Activated gamma-delta T cell treated with Interleukin-2 at 50 U/mL for 16 hours (primary cell): ENCODE measurements around the gene WNT4.

Experiments
- DNase-seq: peaks from one replicate; pipeline ENCODE4 v3.0.0-alpha.2; 2020

WNT4 gene

GRCh38 chr1:22128392-22128791 is 14.5 kb downstream of the WNT4 start:
- no peak for DNase-seq

- DNase-seq, result no peak
Observed at GRCh38 chr1:22127731-22128130, 15.2 kb downstream of the WNT4 start.

DNA sequence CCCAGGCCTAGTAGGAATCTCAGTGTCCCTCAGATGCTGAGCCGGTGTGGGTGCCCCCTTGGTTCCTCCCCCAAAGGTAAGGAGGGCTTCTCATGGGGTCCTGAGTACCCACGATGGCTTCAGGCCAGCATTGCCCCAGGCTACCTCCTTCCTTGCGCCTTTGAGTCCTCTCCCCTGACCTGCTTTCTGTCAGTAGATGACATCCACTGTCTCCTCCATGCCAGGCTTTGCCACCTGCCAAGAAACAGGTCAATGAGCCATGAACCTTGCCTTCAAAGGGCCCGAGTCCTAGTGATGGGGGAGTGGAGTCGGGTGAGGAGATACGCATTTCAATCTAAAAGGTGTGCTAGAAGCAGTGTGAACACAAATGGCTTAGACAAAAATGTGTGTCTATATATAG is 15.6 kb downstream of the WNT4 start:
- DNase-seq, result no peak

DNA sequence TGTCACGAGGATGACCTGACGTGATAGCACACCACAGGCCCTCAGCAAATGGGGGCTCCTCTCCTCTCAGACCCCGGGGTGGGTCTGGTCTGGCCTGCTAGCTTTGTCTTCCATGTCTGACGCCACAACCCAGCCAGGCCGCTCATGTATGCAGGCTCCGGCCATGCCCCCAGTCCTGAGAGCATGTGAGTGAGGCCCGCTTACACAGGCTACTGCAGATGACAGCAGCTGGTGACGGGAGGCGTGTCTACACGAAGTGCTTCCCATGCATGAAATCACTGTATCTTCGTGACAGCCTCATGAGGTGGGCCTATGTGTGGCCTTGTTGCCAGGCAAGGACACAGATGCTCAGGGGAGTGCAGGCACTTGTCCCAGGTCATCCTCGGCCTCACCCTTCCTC is 16.4 kb downstream of the WNT4 start:
- DNase-seq, result no peak

DNA sequence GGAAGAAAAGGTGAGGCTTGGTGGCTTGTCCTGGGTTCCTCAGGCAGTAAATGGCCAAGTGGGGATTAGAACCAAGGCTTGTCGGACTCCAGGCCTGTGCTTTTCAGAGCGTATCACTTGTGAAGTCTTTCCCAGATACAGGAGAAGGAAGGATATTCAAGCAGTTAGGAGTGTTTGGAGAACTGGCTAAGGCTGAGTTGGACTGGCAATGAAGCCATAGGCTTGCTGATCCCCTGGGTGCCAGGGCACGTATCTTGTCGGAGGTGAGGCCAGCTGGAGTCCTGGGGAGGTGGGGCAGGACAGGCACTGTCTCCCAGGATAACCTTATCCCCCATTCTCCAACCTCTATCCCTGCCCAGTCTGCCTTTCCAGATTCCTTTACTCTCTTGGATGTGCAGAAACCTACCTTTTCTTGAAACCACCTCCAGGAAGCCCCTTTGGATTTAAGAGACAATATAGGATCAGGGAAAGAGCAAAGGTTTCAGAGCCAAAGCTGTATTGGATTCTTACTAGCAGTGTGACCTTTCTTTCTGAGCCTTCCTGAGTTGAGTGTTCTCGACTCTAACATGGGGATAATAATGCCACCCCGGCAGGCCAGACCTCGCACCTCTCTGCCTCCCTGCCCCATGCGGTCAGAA is 18.2 kb downstream of the WNT4 start:
- DNase-seq, result no peak

DNA sequence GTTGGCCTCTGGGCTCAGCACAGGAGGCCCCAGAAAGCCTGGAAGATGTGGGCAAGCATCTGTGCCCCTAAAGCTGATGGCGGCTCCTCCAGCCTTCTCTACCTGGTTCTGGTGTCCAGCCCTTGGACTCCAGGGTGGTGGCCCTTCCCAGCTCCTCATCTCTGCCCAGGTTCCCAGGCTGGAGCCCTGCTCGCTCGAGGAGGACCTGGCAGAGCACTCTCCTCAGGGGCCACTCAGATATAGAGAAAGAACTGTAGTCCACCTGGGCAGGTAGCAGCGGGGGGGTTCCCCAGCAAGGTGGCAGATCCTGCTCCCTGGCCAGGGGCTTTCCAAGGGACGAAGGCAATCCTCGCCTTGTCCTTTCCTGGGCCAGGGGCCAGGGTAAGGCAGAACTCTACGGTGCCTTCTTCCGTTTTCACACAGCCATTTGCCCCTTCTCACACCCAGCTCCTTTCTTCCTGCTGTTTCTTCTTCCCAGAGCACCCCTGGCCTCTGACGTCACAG is 18.9 kb downstream of the WNT4 start:
- no peak for DNase-seq

- no peak for DNase-seq
Observed at GRCh38 chr1:22123071-22123390, 19.9 kb downstream of the WNT4 start.

DNA sequence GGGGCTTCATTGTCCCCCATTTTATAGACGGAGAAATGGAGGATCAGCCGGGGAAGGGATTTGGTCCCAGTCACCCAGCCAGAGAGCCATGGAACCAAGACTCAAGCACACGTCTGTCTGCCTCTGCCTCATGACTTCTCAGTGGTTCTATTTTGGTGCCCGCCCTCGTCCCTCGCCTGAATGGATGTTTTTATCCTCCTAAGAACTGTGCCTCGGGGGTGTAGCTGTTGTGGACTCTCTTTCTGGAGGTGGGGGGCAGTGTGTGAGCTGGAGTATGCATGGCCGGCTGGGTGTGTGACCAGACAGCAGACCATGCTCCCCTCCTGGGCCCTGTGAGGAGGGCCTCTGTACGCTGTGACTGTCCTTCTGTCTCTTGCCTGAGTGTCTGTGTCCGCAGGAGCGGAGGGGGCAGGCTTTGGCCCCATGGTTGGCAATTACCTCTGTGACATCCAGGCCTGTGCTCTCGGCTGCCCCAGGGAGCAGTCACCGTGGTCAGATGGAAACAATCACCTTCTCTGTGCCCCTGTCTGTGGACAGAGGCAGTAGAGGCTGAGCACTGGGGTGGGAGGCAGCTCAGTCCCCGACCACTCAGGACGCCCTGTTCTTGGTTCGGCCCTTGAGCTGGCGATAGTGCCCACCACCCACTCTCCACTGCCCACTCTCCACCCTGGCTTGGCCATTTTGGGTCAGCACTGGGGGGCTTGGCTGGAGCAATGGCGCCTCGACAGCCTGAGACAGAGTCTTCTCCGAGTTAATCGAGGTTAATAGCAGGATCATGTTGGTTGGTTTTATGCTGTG is 20.4 kb downstream of the WNT4 start:
- no peak for DNase-seq

GRCh38 chr1:22121421-22121911 is 21.4 kb downstream of the WNT4 start:
- DNase-seq, result no peak

DNA sequence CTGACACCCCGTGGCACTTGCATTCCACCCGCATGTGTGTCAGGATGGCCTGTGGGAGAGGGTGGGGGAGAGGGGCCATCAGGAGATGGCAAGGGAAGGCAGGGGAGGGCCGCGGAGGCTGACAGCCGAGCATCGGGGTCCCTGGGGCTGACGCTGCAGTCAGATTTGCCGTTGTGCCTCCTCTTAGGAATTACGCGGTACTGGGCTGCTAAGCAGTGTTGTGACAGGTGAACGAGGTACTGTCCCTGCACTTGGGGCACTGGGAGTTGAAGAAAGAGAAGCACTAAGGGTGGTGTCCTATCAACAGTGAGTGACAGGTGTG is 22.5 kb downstream of the WNT4 start:
- no peak for DNase-seq

GRCh38 chr1:22119626-22120468 is 23.1 kb downstream of the WNT4 start:
- no peak for DNase-seq

- DNase-seq, result no peak
Observed at GRCh38 chr1:22118291-22118992, 24.5 kb downstream of the WNT4 start.

DNA sequence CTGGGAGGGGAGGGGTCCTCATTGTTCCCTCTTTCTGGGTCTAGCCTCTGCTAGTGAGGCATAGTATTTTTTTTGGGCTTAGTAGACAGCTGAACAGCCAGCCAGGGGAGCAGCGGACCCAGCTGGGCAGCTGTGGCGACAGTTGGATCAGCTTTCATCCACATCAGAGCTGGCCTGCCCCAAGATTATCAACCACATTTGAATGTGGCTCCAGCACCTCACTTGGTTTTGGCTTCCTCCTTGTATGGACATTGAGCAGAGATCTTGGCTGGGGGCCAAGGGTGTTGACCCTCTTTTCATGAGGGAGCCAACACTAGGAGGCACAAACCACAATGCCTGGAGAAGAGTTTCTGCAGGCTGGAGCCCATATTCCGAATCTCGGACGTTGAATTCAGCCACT is 25.0 kb downstream of the WNT4 start:
- DNase-seq, result no peak

- no peak for DNase-seq
Observed at GRCh38 chr1:22117238-22117637, 25.7 kb downstream of the WNT4 start.

GRCh38 chr1:22115286-22115685 is 27.6 kb downstream of the WNT4 start:
- no peak for DNase-seq

DNA sequence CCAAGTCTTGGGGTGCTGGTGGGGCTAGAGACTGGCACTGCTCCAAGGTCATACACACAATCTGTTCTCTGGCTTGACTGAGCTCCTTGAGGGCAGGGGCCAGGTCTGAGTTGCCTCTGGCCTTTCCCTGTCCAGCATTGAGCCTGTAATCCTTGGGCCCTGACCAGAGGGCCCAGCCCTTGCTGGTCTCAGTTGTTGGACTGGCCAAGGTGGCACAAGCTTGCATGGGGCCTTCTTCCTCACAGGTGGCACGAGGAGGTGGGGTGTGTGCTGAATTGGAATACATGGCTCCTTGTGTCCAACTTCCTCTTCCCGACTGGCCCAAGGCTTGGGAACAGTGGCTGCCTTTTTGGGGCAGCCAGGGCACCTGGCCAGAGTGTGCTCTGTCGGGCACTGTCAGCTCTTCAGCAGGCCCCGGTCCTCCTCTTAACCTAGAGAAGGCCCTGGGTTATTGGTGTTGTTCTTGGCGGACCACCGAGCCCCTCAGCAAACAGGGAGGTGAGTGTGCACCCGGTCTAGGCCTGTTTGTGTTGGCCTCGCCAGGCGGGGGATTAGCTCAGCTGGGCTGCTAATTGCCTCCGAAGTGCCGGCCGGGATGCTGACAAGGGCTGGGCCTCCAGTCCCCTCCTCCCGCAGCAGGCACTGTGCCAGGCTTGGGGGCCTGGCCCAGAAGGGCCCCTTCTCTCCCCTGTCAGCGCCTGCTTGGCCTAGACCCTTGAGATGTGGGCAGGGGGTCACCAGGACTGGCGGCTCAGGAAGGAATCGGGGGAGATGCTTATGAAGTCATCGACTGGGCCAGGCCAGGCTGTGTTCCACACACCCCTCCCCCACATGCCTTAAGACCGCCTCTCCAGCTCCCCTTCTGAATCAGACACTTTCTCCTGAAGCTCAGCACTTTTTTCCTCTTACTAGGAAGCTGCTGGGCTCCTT is 28.5 kb downstream of the WNT4 start:
- no peak for DNase-seq

DNA sequence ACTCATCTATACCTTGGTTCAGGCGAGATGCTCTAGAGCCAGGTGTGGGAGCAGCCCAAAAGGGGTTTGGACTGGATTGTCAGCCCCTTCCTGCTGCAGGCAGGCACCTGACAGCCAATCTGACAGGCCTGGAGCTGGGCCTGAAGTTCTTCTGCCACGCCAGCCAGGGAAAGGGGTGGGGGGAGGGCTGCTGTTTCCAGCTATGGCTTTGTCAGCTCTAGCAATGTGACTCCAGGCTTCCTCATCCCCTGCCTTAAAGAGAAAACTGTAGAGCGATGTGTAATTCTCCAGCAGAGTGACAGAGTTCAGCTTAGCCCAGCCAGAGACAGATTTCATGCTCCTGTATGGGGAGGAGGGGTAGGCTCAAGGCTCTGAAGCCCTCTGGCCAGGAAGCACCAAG is 30.3 kb downstream of the WNT4 start:
- no peak for DNase-seq

DNA sequence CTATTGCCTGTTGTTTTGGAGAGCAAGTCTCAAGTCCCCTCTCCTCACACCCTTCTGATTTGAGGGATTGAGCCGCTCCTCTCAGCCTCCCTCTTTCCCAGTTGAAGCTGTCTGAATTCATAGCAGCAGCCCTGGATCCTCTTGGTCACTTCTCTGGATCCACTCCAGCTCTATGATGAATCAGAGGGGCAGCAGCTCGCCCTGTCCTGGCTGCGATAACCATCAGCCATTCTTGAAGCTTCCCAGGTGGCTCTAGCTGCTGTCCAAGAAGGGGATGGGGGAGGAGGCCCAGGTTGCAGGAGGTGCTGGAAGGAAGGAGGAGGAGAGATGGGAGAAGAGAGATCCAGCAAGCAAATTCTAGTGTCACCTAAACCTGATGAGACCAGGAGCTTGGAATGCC is 31.3 kb downstream of the WNT4 start:
- DNase-seq, result no peak

DNA sequence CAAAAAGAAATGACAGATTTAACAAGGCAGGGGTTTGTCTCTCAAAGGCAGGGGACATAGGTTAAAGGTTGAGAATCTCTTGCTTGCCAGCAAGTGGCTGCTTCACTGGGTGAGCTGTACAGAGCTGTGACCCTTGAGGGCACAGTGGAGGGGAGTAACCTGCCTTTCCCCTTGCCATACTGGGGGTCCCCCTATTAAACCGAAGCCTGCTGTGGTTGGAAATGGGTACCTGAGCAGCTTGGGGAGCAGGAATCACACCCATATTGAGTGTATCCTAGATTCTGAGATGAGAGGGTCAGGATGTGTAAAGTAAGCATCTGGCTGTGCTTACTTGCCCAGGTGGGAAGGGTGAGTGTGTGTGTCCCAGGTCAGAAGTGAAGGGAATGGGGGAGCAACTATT is 31.8 kb downstream of the WNT4 start:
- DNase-seq, result no peak

GRCh38 chr1:22110016-22110415 is 32.9 kb downstream of the WNT4 start:
- DNase-seq, result no peak

- DNase-seq, result no peak
Observed at GRCh38 chr1:22108339-22109105, 34.4 kb downstream of the WNT4 start.
